Stimulated activated CD4-positive, alpha-beta T cell treated with anti-CD3 and anti-CD28 coated beads, Interleukin-15, amount 100 ng/mL, for 1 hour (primary cell): ENCODE measurements around the gene KIF2C.
"Not testable (repeated sequence)": the region's sequence is repeated elsewhere in the genome, so short reads cannot be mapped to it uniquely, and the experiment has no call there.

Source experiments
- DNase-seq, 2 donors: peaks; one replicate each; pipeline ENCODE4 v3.0.0-alpha.2; 2020; ENCODE audit warnings: low read depth in 1 of 2, low spot score in 1 of 2

KIF2C gene

GRCh38 chr1:44792736-44793502 is 53.3 kb downstream of the KIF2C start:
- no peak for DNase-seq

- not testable (repeated sequence) for DNase-seq
Measured at GRCh38 chr1:44797886-44798285, 58.2 kb downstream of the KIF2C start.

- DNase-seq = no peak
Measured at GRCh38 chr1:44798481-44799365, 59.1 kb downstream of the KIF2C start.

- peak; percentile 95 to 97 for DNase-seq
Measured at GRCh38 chr1:44799770-44800584, 60.3 kb downstream of the KIF2C start, which contains the start of gene PLK3. PLK3 (plus strand) TSS chr1:44800377; CDS start chr1:44800464, 87 bp downstream.

GRCh38 chr1:44801491-44802305 is 62.1 kb downstream of the KIF2C start:
- DNase-seq = peak in 1 of 2 donors; percentile 37

GRCh38 chr1:44802306-44803061 is 62.8 kb downstream of the KIF2C start:
- DNase-seq = no peak

- DNase-seq = no peak
Measured at GRCh38 chr1:44803062-44803311, 63.4 kb downstream of the KIF2C start.

- DNase-seq = no peak
Measured at GRCh38 chr1:44803312-44804095, 63.9 kb downstream of the KIF2C start.

- no peak for DNase-seq
Measured at GRCh38 chr1:44805311-44806024, 65.8 kb downstream of the KIF2C start.

GRCh38 chr1:44806025-44806703 is 66.5 kb downstream of the KIF2C start:
- DNase-seq = no peak

- no peak for DNase-seq
Measured at GRCh38 chr1:44806704-44807363, 67.2 kb downstream of the KIF2C start, which contains the start of gene DYNLT4. DYNLT4 (minus strand) TSS chr1:44807351; CDS start chr1:44806668, 683 bp downstream.

GRCh38 chr1:44807364-44808062 is 67.9 kb downstream of the KIF2C start:
- DNase-seq = peak; percentile 67 to 83

GRCh38 chr1:44808063-44808937 is 68.7 kb downstream of the KIF2C start, which contains the start of gene BTBD19:
BTBD19 (plus strand) TSS chr1:44808523; CDS start chr1:44808821, 298 bp downstream.
- DNase-seq = peak in 1 of 2 donors; percentile 71

- peak; percentile 67 to 81 for DNase-seq
Measured at GRCh38 chr1:44808938-44809917, 69.6 kb downstream of the KIF2C start.
